Calu3 (cell line): ENCODE results near the gene NNT. TPM values are rescaled to one million over a fixed set of nuclear protein-coding genes. Genes with fewer than 3 reads are reported as not detected.
"Not testable (repeated sequence)": the region's sequence is repeated elsewhere in the genome, so short reads cannot be mapped to it uniquely, and the experiment has no call there.

Source experiments
- BruUV-seq: library from RNA; stranded (reverse); fragments of 400-500 nt; replicated peaks from 2 replicates; lab custom pipeline; 2021; lab: Mats Ljungman, UMichigan
- CTCF ChIA-PET: fragments of 300-600 bp; sonication (Branson Sonifier 250); formaldehyde crosslinking; loops from one replicate; lab custom pipeline; 2022; ENCODE audit warnings: antibody characterized with exemption; lab: Charles Lee
- DNase-seq: peaks from one replicate; pipeline ENCODE4 v3.0.0; 2022
- H3K27ac Mint-ChIP-seq: one replicate; pipeline ENCODE4 v1.8.0; 2022; ENCODE audit warnings: mixed read lengths; ENCODE audit not compliant: unreplicated experiment
- H3K27me3 Mint-ChIP-seq: one replicate; pipeline ENCODE4 v1.8.0; 2022; ENCODE audit warnings: mixed read lengths; ENCODE audit not compliant: unreplicated experiment
- H3K36me3 Mint-ChIP-seq: one replicate; pipeline ENCODE4 v1.8.0; 2022; ENCODE audit warnings: mild to moderate bottlenecking, moderate library complexity, mixed read lengths; ENCODE audit not compliant: insufficient read depth, unreplicated experiment
- H3K4me1 Mint-ChIP-seq: one replicate; pipeline ENCODE4 v1.8.0; 2022; ENCODE audit warnings: mild to moderate bottlenecking, low read depth, mixed read lengths; ENCODE audit not compliant: unreplicated experiment
- H3K4me3 Mint-ChIP-seq: one replicate; pipeline ENCODE4 v1.8.0; 2022; ENCODE audit warnings: mild to moderate bottlenecking, low read depth, moderate library complexity, mixed read lengths; ENCODE audit not compliant: unreplicated experiment
- H3K9me3 Mint-ChIP-seq: one replicate; pipeline ENCODE4 v1.8.0; 2022; ENCODE audit warnings: low read depth, mixed read lengths; ENCODE audit not compliant: unreplicated experiment
- intact Hi-C: fragments of 100-400 bp; cut with micrococcal nuclease; formaldehyde crosslinking; loops from one replicate; pipeline ENCODE4 v1.10.0; 2022; ENCODE audit not compliant: unreplicated experiment
- total RNA-seq: library from RNA; stranded (reverse); gene quantifications from 2 replicates; pipeline ENCODE4 v1.2.3, GENCODE V29; 2022
- TF ChIP-seq, protein P1 (sequence below): fragments of 200-600 bp; IDR thresholded peaks from one replicate; pipeline ENCODE4 v1.8.0; 2022; ENCODE audit warnings: antibody characterized with exemption; ENCODE audit not compliant: unreplicated experiment

The NNT gene
- total RNA-seq, 1 experiment from 2014 or later, result 72.4 TPM

DNA sequence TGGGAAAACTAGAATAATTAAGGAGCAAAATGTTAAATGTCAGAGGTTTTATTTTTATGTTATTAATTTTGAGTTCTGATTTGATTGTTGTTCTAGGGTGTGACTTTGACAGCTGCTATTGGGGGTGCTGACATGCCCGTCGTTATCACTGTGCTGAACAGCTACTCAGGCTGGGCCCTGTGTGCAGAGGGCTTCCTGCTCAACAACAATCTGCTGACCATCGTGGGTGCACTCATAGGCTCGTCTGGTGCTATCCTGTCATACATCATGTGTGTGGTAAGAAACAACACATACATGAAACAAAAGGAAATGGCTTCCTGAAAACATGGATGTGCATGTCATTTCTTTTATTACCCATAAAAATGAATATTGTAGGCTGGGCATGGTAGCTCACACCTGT, 56.1 kb downstream of the NNT start:
- CTCF ChIA-PET, result no interaction called here
- no peak for DNase-seq
- H3K4me1 Mint-ChIP-seq, result no peaks in the 10 kb centered on the region
- no peaks in the 10 kb centered on the region for H3K27me3 Mint-ChIP-seq
- intact Hi-C loops, result loop anchor here (10.0 kb wide), 1 partner anchor 1116 kb away; no protein-coding TSS in a partner anchor
- H3K9me3 Mint-ChIP-seq, result no peaks in the 10 kb centered on the region
- BruUV-seq, result no TSS peak
- no peaks in the 10 kb centered on the region for H3K36me3 Mint-ChIP-seq
- TF ChIP-seq, protein P1, sequence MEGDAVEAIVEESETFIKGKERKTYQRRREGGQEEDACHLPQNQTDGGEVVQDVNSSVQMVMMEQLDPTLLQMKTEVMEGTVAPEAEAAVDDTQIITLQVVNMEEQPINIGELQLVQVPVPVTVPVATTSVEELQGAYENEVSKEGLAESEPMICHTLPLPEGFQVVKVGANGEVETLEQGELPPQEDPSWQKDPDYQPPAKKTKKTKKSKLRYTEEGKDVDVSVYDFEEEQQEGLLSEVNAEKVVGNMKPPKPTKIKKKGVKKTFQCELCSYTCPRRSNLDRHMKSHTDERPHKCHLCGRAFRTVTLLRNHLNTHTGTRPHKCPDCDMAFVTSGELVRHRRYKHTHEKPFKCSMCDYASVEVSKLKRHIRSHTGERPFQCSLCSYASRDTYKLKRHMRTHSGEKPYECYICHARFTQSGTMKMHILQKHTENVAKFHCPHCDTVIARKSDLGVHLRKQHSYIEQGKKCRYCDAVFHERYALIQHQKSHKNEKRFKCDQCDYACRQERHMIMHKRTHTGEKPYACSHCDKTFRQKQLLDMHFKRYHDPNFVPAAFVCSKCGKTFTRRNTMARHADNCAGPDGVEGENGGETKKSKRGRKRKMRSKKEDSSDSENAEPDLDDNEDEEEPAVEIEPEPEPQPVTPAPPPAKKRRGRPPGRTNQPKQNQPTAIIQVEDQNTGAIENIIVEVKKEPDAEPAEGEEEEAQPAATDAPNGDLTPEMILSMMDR, result no peak
- H3K27ac Mint-ChIP-seq, result no peak overlapping the region
- no peak overlapping the region for H3K4me3 Mint-ChIP-seq

GRCh38 chr5:43661102-43661501, 58.1 kb downstream of the NNT start:
- BruUV-seq, result no TSS peak
- no peaks in the 10 kb centered on the region for H3K4me1 Mint-ChIP-seq
- peak; percentile 41 for DNase-seq
- H3K27me3 Mint-ChIP-seq, result no peaks in the 10 kb centered on the region
- intact Hi-C loops, result loop anchor here (2.0 kb wide), 1 partner anchor 672 kb away; no protein-coding TSS in a partner anchor
- TF ChIP-seq, protein P1, result no peak
- H3K9me3 Mint-ChIP-seq, result no peaks in the 10 kb centered on the region
- no peak overlapping the region for H3K4me3 Mint-ChIP-seq
- no peak overlapping the region for H3K27ac Mint-ChIP-seq
- H3K36me3 Mint-ChIP-seq, result no peaks in the 10 kb centered on the region
- CTCF ChIA-PET, result interaction anchor here (0.9 kb wide), 1 partner anchor 671 kb away, joined by 3 read pairs; no protein-coding TSS in a partner anchor

GRCh38 chr5:43663916-43664315, 60.9 kb downstream of the NNT start:
- H3K9me3 Mint-ChIP-seq, result no peaks in the 10 kb centered on the region
- no peaks in the 10 kb centered on the region for H3K27me3 Mint-ChIP-seq
- intact Hi-C loops, result no loop called here
- H3K27ac Mint-ChIP-seq, result no peak overlapping the region
- TF ChIP-seq, protein P1, result no peak
- no peak overlapping the region for H3K4me3 Mint-ChIP-seq
- CTCF ChIA-PET, result interaction anchor here (0.5 kb wide), 1 partner anchor 45 kb away, joined by 3 read pairs; no protein-coding TSS in a partner anchor
- H3K36me3 Mint-ChIP-seq, result no peaks in the 10 kb centered on the region
- no peak for DNase-seq
- no peaks in the 10 kb centered on the region for H3K4me1 Mint-ChIP-seq
- no TSS peak for BruUV-seq

DNA sequence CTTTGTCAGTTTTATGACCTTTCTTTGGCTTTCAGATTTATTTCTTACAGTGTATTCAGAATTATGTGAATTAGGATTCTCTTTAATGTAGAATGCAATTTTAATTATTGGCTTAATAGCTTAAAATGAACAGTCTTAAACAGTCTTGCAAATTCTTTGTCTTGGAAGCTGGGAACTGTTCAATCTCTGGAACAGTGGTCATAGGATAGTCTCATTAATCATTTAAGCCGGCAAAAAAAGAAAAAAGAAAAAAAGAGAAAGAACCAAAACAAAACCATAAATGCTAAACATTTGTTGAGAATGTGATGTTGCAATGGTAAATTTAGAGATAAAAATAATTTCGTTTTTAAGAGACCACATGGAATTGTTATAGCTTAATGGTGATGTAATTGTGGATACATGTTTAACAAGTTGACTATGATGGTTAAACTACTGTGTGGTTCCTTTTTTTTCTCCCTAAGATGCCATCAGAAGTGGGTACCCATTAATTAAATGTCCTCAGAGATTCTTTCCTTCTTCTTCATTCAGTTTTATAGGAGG, 61.6 kb downstream of the NNT start:
- DNase-seq, result no peak
- H3K9me3 Mint-ChIP-seq, result no peaks in the 10 kb centered on the region
- CTCF ChIA-PET, result no interaction called here
- TF ChIP-seq, protein P1, result no peak
- no peaks in the 10 kb centered on the region for H3K36me3 Mint-ChIP-seq
- H3K4me3 Mint-ChIP-seq, result no peak overlapping the region
- no TSS peak for BruUV-seq
- intact Hi-C loops, result no loop called here
- H3K27me3 Mint-ChIP-seq, result no peaks in the 10 kb centered on the region
- no peak overlapping the region for H3K27ac Mint-ChIP-seq
- H3K4me1 Mint-ChIP-seq, result no peaks in the 10 kb centered on the region

- H3K36me3 Mint-ChIP-seq, BruUV-seq, H3K4me1 Mint-ChIP-seq, H3K27ac Mint-ChIP-seq, H3K9me3 Mint-ChIP-seq, DNase-seq, CTCF ChIA-PET, H3K27me3 Mint-ChIP-seq, intact Hi-C loops, H3K4me3 Mint-ChIP-seq: not testable (repeated sequence)
Measured at GRCh38 chr5:43665749-43666148, 62.8 kb downstream of the NNT start.

DNA sequence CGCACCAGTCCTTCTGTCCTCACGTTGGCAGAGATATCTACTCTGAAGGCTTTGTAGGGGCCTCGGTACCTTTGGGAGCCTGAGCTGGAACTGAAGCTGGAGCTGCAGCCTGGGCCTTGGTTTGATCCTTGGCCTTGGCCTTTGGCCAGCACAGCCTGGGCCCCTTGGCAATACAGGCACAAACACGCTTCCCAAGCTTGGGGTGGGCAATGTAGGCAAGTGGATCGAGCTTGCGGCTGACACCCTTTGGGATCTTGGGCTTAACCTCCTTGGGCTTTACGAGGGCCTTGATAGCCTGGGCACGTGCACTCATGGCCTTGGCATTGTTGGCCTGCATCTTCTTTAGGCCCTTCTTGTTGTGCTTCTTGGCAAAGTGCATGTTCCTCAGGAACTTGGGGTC, 63.7 kb downstream of the NNT start:
- H3K9me3 Mint-ChIP-seq, intact Hi-C loops, DNase-seq, BruUV-seq, H3K27ac Mint-ChIP-seq, H3K4me3 Mint-ChIP-seq, CTCF ChIA-PET, H3K4me1 Mint-ChIP-seq, H3K27me3 Mint-ChIP-seq, H3K36me3 Mint-ChIP-seq: not testable (repeated sequence)

DNA sequence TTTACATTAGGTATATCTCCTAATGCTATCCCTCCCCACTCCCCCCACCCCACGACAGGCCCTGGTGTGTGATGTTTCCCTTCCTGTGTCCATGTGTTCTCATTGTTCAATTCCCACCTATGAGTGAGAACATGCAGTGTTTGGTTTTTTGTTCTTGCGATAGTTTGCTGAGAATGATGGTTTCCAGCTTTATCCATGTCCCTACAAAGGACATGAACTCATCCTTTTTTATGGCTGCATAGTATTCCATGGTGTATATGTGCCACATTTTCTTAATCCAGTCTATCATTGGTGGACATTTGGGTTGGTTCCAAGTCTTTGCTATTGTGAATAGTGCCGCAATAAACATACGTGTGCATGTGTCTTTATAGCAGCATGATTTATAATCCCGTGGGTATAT, 64.4 kb downstream of the NNT start:
- H3K27me3 Mint-ChIP-seq, BruUV-seq: not testable (repeated sequence)

More for the DNA sequence above, 64.4 kb downstream of the NNT start:
- H3K27ac Mint-ChIP-seq, CTCF ChIA-PET, DNase-seq, H3K4me1 Mint-ChIP-seq, intact Hi-C loops, H3K36me3 Mint-ChIP-seq, H3K9me3 Mint-ChIP-seq, H3K4me3 Mint-ChIP-seq: not testable (repeated sequence)
